Smooth muscle cell of the brain vasculature (primary cell): ENCODE results near the gene NIPA2.

Experiments
- DNase-seq: peaks from one replicate; pipeline ENCODE4 v3.0.0-alpha.2; 2012; ENCODE audit warnings: low read depth, low spot score

Gene NIPA2

DNA sequence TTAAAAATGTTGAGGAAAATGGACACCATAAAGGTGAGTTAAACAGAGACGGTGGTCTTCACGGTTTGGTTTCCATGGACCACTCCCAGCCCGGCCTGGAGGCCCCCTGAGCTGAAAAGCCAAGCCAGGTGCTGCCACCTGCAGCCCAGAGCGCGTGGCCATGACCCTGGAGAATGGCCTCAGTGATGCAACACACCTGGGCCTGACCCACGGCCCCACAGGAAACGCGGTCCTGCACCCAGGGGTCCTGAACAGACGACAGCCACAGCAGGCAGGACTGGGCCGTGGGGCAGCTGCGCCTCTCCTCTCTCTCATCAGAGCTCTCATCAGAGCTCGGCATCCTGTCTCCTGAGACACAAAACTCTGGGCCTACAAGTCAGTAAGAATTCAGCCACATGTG lies 64.1 kb downstream of the NIPA2 start:
- no peak for DNase-seq

DNA sequence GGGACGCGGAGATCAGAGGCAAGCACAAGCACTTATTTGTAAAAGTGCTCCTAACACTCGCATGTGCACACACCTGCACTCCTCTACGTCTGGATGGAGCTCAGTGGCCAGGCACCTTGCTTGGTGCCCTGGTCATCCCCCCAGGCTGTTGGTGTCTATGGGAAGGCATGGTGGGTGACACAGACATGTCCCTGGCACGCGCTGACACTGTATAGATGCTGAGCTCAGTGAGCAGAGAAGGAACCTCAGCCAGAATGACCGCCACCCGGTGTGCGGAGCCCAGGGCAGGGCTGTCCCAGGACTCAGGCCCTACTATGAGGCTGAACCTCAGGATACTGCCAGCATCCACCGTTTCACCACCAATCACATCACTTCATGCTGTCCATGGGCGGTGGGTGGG lies 64.5 kb downstream of the NIPA2 start:
- DNase-seq: no peak

DNA sequence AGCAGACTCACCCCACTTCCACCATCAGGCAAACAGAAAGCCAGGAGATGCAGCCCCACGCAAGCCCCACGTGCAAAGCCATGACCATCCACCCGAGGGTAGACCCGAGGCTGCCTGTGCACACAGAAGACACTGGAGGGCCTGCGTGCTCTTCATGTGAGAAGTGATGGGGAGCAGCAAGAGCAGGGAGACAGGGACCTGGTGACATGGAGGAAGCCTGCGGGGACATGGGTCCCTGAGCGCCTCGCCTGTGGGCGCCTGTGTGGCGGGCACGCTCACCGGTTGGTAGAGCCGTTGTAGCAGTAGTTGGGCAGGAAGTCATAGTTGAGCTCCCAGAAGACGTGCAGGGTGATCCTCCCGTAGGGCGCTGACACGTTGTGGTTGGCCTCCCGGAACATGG lies 65.0 kb downstream of the NIPA2 start:
- DNase-seq: no peak

DNA sequence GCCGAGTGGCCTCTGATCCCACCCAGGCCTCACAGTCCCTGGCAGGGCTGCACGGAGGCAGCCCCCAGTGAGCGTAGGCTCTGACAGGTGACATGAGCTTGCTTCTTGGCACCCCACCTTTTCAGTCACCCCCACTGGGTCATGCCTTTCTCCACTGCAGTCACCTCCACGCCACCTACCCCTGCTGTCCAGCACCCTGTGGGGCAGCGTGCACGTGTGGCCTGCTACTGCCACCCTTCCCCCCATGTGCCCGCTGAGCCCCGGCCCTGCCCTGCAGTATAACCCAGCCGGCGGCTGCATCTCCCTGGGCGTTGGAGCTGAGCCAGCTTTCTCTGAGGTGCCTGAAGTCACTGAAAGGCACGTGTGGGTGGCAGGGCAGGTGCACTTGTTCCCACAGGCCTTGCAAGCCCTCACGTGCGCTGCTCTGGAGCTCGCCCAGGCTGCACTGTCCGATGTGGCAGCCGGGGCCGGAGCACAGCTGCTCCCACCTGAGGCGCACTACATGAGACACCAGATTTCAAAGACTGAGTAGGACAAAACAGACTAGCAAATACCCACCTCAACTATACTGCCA lies 65.6 kb downstream of the NIPA2 start:
- DNase-seq: no peak

DNA sequence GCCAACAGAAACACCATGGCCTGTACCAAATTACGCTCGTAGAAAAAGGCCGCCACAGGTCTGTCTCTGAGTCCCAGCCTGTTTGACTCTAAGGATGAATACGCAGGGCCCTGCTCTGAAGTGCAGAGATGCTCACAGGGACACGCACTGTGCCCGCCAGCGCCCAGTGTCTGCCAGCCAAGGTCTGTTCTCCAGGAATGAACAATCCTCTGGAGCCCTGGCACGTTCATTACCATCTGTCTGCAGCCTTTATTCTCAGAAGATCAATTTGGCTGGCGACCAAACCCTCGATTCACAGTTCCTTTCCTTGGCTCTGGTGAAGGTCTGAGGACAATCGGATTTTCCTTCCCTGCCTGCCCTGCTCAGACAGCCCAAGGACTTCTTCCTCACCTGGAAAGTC lies 66.3 kb downstream of the NIPA2 start:
- DNase-seq: no peak

DNA sequence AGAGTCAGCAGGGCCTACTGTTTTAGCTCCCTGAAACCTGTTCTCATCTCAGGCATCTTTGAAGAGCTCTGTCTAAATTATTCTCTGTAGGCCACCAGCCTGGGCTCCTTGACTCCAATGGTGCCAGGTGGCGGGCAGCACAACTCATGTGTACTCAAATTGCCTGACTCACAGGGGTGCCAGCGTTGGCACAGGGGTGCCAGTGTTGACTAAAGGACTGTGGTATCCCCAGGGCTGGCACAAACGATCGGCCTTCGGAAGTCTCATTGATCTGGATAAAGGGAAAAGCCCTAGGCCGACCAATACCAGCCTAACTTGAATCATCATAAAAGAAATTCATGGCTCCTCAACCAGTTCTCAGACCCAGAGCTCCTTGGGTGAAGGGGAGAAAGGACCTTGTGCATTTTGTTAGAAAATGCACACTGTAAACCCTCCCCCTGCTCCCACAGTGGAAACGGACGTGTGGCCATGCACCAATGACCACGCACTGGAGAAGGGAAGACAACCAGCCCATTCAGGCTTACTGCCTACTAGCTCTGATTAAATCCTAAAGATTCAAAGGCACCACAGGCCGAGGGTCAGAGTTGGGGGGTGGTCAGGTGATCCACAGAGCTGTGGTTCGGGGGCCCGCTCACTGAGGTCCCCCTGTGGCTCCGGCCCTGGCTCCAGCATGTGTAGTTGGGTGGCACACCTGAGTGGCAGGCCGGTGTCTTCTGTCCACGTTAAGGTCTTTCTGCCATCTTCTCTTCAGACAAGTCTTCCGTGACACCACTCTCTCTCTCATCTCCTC lies 68.9 kb downstream of the NIPA2 start:
- no peak for DNase-seq

DNA sequence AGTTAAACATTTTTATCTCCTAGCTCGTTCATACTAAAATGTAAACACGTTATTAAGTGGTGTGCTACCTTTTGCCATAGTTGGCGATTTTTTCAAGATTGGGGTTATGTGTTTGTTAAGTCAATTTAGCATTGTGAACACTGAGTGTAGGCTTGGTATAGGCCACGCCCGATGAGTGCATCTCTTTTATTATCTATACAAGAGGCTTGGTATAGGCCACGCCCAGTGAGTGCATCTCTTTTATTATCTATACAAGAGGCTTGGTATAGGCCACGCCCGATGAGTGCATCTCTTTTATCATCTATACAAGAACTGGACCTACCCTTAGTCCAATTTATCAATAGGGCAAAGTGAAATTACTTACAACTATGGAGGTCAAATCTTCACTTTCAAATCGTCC lies 70.4 kb downstream of the NIPA2 start:
- DNase-seq: no peak

DNA sequence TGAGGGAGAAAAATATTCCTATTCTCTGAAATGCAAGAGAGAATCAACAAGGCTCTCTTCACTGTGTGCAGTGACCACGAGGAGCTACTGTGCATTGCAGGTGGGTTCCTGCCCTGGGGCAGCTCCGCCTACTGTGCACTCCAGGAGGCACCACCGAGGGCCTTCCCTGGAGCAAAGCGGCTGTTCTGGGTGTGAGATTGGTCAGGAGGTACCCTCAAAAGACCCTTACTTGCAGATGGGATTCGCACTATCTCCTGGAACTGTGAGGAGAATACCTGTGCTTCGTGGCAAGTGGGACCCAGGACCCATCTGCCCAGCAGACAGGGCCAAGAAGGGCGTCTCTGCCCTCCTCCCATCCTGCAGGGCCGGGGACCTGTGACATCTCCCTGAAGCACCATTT lies 72.8 kb downstream of the NIPA2 start:
- no peak for DNase-seq

DNA sequence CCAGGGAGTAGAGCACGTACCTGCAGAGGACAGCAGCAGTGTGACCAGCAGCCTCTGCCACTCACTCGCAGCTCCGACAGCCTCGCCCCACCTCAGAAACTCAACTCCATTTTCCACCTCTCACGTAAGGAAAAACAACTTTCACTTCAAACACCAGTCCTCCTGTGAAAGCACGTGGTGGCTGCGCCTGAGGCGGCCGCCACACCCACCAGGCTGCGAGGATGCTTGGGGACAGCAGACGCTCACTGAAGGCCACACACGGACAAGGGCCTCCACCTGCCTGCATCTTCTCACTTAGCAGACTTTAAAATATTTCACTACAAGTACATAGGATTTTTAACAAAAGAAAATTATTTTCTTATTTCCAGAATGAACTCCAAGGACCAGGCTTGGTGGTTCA lies 73.8 kb downstream of the NIPA2 start:
- DNase-seq: no peak

DNA sequence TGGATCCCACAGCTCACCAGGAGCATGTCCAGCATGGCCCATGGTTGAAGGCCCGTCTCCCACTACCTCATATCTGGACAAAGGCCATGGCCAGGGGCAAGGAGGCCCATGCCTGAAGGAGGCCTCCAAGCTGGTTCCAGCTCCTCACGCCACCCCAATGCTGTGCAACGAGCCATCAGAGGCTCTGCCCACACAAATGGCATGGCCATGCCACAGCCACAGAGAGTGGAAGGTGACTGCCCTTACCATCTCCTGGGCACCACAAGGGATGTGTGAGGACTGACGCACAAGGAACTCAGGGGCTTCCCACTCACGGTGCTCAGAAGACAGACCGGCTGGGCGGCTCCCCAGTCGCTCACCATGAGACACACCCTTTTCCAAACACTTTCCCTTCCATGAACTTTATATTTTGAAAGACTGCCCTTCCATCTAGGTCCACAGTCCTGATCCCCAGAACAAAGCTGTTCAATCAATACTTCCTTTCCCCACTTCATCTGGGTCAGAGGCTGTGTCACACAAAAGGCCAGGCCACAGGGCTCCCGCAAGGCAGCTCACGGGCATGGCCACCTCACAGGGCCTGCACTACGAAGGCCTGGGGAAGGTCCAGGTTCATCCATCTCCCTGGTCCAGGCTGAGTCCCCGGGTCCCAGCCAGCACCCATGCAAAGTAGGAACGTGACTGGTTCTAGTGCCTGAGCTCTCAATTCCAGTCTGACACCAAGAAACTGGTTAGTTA lies 75.3 kb downstream of the NIPA2 start:
- no peak for DNase-seq

DNA sequence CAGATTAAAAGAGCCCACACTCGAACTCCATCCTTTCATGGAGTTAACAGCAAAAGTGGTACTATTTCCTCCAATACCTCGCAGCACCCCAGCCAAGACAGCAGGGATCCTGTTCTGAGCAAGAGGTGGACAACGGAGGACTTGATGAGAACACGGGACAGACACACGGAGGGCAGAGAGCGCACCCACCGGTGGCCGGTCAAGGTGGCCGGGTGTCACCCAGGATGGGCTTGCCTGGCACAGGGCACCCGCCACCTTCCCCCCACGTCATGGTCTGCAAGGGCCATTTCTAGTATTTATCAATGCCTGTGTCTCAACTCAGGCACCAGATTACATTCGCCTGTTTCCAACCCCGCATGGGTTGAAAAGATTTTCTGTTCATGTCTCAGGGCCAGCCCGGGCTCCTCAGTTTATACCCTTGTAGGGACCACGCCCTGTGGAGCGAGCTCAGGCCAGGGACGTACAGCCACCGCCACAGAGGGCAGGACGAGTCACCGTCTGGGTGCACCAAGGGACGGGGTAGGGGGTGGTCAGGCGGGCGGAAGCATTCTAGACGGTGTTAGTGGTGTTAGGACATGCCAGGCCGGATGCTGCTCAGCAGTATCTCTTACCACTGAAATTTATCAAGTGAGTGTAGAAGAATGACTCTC lies 77.5 kb downstream of the NIPA2 start:
- no peak for DNase-seq

DNA sequence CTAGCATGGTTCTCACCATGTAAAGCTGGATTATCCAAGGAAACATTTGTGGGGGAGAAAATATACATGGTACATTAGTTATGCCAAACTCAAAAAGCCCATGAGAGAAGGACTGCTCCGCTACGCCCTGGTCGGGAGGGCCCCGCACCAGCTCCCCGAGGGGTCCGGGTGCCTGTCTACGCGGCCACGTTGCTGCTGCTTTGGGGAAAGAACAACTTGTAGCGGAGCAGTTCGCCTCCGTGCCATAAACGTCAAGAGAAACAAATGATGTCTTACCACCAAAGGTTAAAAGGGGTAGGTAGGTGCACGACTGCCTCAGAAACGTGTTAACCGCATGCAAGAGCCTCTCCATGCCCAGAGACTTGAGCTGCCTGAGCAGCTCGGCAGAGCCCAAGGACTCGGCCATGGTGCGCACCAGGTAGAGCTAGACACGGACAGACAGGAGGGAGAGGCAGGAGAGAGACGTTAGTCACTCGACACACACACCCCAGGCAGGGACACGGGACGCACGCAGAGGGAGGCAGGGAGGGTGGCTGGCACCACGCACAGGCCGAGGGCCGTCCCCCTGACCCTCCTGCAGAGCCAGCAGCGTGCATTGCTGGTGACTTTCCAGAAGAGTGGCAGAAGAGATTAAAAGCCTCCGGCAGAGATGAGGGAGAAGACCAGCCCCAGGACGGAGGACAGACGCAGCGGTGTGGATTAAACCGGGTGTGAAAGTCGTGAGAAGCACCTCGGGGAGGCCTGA lies 78.3 kb downstream of the NIPA2 start:
- no peak for DNase-seq

DNA sequence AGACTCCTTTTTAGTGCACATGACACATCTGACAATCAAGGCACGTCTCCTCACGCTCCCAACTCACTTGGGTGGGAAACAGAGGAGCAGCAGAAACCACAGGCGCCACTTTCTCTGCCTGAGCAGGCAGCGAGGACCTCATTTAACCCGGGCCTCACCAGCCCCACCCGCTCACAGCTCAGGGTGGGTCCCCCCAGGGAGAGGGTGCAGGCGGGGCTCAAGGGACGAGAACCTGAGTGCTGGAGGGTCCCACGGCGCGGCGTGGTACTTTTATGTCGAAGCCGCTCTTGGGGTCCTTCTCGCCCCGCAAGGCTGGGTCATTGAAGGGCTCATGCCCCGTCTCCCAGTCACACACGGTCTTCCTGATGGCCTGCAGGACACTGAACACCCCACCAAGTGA lies 79.1 kb downstream of the NIPA2 start:
- no peak for DNase-seq
